Fibroblast of lung (primary cell): ENCODE data around the gene RNF220. TPM values are rescaled to one million over a fixed set of nuclear protein-coding genes. Genes with fewer than 3 reads are reported as not detected.

Source experiments
- DNase-seq, 2 donors: peaks; one replicate each; pipeline versions ENCODE4 v3.0.0 to v3.0.0-alpha.2; 2010; ENCODE audit warnings: low read depth in 2 of 2
- H2AFZ ChIP-seq: 2 replicates; pipeline ENCODE4 v1.5.1; 2012; ENCODE audit warnings: low read length, control low read depth, inconsistent platforms
- H3K27ac ChIP-seq: 2 replicates; pipeline ENCODE4 v1.5.1; 2011; ENCODE audit warnings: low read length, control low read depth; ENCODE audit not compliant: insufficient read depth
- H3K27me3 ChIP-seq: 2 replicates; pipeline ENCODE4 v1.5.1; 2011; ENCODE audit warnings: mild to moderate bottlenecking, low read length; ENCODE audit not compliant: control insufficient read depth, insufficient read depth
- H3K36me3 ChIP-seq: 2 replicates; pipeline ENCODE4 v1.5.1; 2011; ENCODE audit warnings: low read length; ENCODE audit not compliant: control insufficient read depth, insufficient read depth
- H3K4me1 ChIP-seq: 2 replicates; pipeline ENCODE4 v1.5.1; 2011; ENCODE audit warnings: low read length; ENCODE audit not compliant: control insufficient read depth, insufficient read depth; ENCODE audit errors: extremely low read depth
- H3K4me2 ChIP-seq: 2 replicates; pipeline ENCODE4 v1.5.1; 2011; ENCODE audit warnings: low read length, control low read depth; ENCODE audit not compliant: insufficient read depth; ENCODE audit errors: extremely low read depth
- H3K4me3 ChIP-seq, 4 experiments: fragments of 200-600 bp in 1 of 4; sonication (generic) in 1 of 4; replicated peaks in 1 of 4; 2 replicates each; pipeline ENCODE4 v1.5.1; 2011 to 2016; ENCODE audit warnings: low read length in 4 of 4, low read depth in 3 of 4, mild to moderate bottlenecking in 3 of 4, control low read depth in 2 of 4, inconsistent platforms in 1 of 4, mixed read lengths in 1 of 4; ENCODE audit not compliant: insufficient read depth in 1 of 4; ENCODE audit errors: control extremely low read depth in 1 of 4
- H3K79me2 ChIP-seq: 2 replicates; pipeline ENCODE4 v1.5.1; 2012; ENCODE audit warnings: mild to moderate bottlenecking, low read length, inconsistent platforms; ENCODE audit not compliant: control insufficient read depth, insufficient read depth
- H3K9ac ChIP-seq: 2 replicates; pipeline ENCODE4 v1.5.1; 2011; ENCODE audit warnings: mild to moderate bottlenecking, low read length, control low read depth; ENCODE audit not compliant: insufficient read depth
- H3K9me3 ChIP-seq: 2 replicates; pipeline ENCODE4 v1.5.1; 2012; ENCODE audit warnings: low read depth, low read length; ENCODE audit not compliant: control insufficient read depth, insufficient read depth
- H4K20me1 ChIP-seq: 2 replicates; pipeline ENCODE4 v1.5.1; 2011; ENCODE audit warnings: low read length; ENCODE audit not compliant: control insufficient read depth, insufficient read depth; ENCODE audit errors: extremely low read depth
- CTCF ChIP-seq, 2 donors: IDR thresholded peaks in 1 of 2; conservative IDR thresholded peaks in 1 of 2; 1 replicate in 1 of 2; 2 replicates in 1 of 2; pipeline ENCODE4 v1.5.1; 2011 to 2012; ENCODE audit warnings: low read length in 2 of 2, control low read depth in 1 of 2, inconsistent platforms in 1 of 2, low read depth in 1 of 2, mild to moderate bottlenecking in 1 of 2
- EZH2 ChIP-seq: IDR thresholded peaks from 2 replicates; pipeline ENCODE4 v1.5.1; 2012; ENCODE audit warnings: low read length, control low read depth, mild to moderate bottlenecking; ENCODE audit errors: missing control alignments
- polyA plus RNA-seq, 2 donors: library from polyadenylated mRNA; depleted of rRNA in 1 of 2; stranded (reverse) in 1 of 2; unstranded in 1 of 2; fragments of >200 nt; gene quantifications; 2 replicates each; pipeline ENCODE4 v1.2.1, GENCODE V29; 2011 to 2012; ENCODE audit warnings: missing spikeins in 1 of 2
- total RNA-seq: library from RNA; depleted of rRNA; stranded (reverse); fragments of >200 nt; gene quantifications from 2 replicates; pipeline ENCODE4 v1.2.1, GENCODE V29; 2014

The RNF220 gene
- total and polyA plus RNA-seq, 2 donors (not counting 1 experiment from before 2014, with no cell fraction given): 42.3 to 52.0 TPM

- no peak for DNase-seq
- peaks cover 8% of the 10 kb centered on the region for H3K4me1 ChIP-seq
- H3K27ac ChIP-seq: no peak overlapping the region
- H2AFZ ChIP-seq: no peak overlapping the region
- H3K9ac ChIP-seq: no peak overlapping the region
- H3K27me3 ChIP-seq: no peaks in the 10 kb centered on the region
- H3K4me3 ChIP-seq: no peak overlapping the region
- no peaks in the 10 kb centered on the region for H3K79me2 ChIP-seq
- peaks cover 27% of the 10 kb centered on the region for H3K36me3 ChIP-seq
- no peaks in the 10 kb centered on the region for H4K20me1 ChIP-seq
- no peaks in the 10 kb centered on the region for H3K9me3 ChIP-seq
- no peak overlapping the region for H3K4me2 ChIP-seq
- TF ChIP-seq EZH2 (no peak), CTCF (conservative IDR thresholded peaks at IDR 0.05 in 1 of 2, IDR thresholded peaks at IDR 0.05 in 1 of 2; ENCODE audit: low read depth in 1 of 2, low read length in 2 of 2) (no peak)
Measured at GRCh38 chr1:44648529-44649250, 243.6 kb downstream of the RNF220 start.

DNA sequence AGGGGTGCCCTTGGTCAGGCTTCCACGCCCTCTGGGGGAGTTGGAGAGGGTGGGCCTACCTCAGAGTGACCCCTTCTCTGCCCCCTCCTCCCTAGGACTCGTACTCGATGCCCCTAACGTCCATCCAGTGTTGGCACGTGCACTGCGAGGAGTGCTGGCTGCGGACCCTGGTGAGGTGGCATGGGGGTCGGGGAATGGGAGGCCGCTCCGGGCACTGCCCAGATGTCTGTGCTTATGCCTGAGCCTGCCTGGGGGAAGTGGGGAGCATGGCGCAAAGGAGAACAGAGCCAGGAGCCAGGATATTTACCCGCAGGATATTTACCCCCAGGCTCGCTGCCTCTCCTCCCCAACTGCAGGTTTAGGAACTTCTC lies 244.7 kb downstream of the RNF220 start:
- H3K79me2 ChIP-seq: no peaks in the 10 kb centered on the region
- no peak for TF ChIP-seq CTCF (conservative IDR thresholded peaks at IDR 0.05 in 1 of 2, IDR thresholded peaks at IDR 0.05 in 1 of 2; ENCODE audit: low read depth in 1 of 2, low read length in 2 of 2)
- no peak for TF ChIP-seq EZH2
- no peak for DNase-seq
- no peaks in the 10 kb centered on the region for H3K9me3 ChIP-seq
- no peak overlapping the region for H3K4me3 ChIP-seq
- H4K20me1 ChIP-seq: no peaks in the 10 kb centered on the region
- H3K36me3 ChIP-seq: peaks cover 22% of the 10 kb centered on the region
- H3K4me1 ChIP-seq: peaks cover 6% of the 10 kb centered on the region
- no peak overlapping the region for H2AFZ ChIP-seq
- no peaks in the 10 kb centered on the region for H3K27me3 ChIP-seq
- no peak overlapping the region for H3K27ac ChIP-seq
- H3K9ac ChIP-seq: no peak overlapping the region
- H3K4me2 ChIP-seq: no peak overlapping the region

DNA sequence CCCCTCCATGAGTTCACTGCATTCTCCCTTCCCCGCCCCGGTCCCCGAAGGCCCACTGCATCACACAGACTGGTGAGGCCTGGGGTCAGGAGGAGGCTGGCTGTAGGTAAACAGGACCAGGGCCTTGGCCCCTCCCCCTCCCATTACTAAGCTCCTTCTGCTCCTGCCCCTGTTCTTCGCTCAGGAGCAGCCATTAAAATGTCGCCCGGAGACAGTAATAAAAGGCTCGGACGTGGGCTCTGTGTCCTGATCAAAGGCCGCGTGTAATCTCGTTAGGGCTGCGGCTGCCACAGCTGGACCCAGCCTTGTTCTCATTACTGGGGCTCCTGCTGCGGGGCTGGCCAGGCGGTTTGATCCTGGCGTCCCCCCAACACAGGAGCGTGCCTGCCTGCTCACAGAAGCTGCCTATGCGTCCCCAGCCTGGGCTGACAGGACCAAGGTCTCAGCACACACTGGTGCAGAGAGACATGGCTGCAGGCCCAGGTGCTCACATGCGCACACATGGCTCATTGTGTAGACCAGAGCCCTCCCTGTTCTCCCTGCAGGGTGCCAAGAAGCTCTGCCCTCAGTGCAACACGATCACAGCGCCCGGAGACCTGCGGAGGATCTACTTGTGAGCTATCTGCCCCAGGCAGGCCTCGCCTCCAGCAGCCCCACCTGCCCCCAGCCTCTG lies 245.2 kb downstream of the RNF220 start:
- Histone ChIP-seq H3K27ac (no peak overlapping the region), H3K4me2 (no peak overlapping the region)

More for the DNA sequence above, 245.2 kb downstream of the RNF220 start:
- no peaks in the 10 kb centered on the region for H3K9me3 ChIP-seq
- H3K79me2 ChIP-seq: no peaks in the 10 kb centered on the region
- no peak overlapping the region for H3K9ac ChIP-seq
- H3K4me1 ChIP-seq: peaks cover 4% of the 10 kb centered on the region
- no peak overlapping the region for H2AFZ ChIP-seq
- H3K27me3 ChIP-seq: no peaks in the 10 kb centered on the region
- no peak for DNase-seq
- no peaks in the 10 kb centered on the region for H4K20me1 ChIP-seq
- no peak for TF ChIP-seq EZH2
- TF ChIP-seq CTCF (conservative IDR thresholded peaks at IDR 0.05 in 1 of 2, IDR thresholded peaks at IDR 0.05 in 1 of 2; ENCODE audit: low read depth in 1 of 2, low read length in 2 of 2): no peak
- H3K36me3 ChIP-seq: peaks cover 20% of the 10 kb centered on the region
- H3K4me3 ChIP-seq: no peak overlapping the region
